Activated T-helper 17 cell treated with anti-CD3 and anti-CD28 coated beads, Interleukin-2, amount 50 U/mL, for 72 hours (primary cell): Measurements from ENCODE around the gene ARL14. TPM values are rescaled to one million over a fixed set of nuclear protein-coding genes. Genes with fewer than 3 reads are reported as not detected.

ENCODE experiments used
- ATAC-seq: fragments of 150-1000 bp; cut with Tn5 transposase; replicated peaks from 2 replicates; pipeline ENCODE4 v1.10.0; 2021; ENCODE audit warnings: mild to moderate bottlenecking, moderate library complexity
- H3K27ac Mint-ChIP-seq: one replicate; pipeline ENCODE4 v1.8.0; 2022; ENCODE audit warnings: mixed read lengths
- H3K27me3 Mint-ChIP-seq: one replicate; pipeline ENCODE4 v1.8.0; 2022; ENCODE audit warnings: mixed read lengths
- H3K36me3 Mint-ChIP-seq: one replicate; pipeline ENCODE4 v1.8.0; 2022; ENCODE audit warnings: low read depth, mild to moderate bottlenecking, mixed read lengths
- H3K4me1 Mint-ChIP-seq: one replicate; pipeline ENCODE4 v1.8.0; 2022; ENCODE audit warnings: mixed read lengths
- H3K4me3 Mint-ChIP-seq: one replicate; pipeline ENCODE4 v1.8.0; 2022; ENCODE audit warnings: mild to moderate bottlenecking, mixed read lengths
- H3K9me3 Mint-ChIP-seq: one replicate; pipeline ENCODE4 v1.8.0; 2022; ENCODE audit warnings: mixed read lengths
- total RNA-seq, 2 donors: library from RNA; stranded (reverse); gene quantifications; one replicate each; pipeline ENCODE4 v1.2.3, GENCODE V29; 2022

Gene ARL14
- total RNA-seq, result not detected

GRCh38 chr3:160676547-160677303 lies at the start of gene ARL14:
TSS of gene ARL14 (plus strand) at chr3:160677160. CDS start at chr3:160677347, 187 bp downstream.
- Mint-ChIP-seq H3K27me3 (peaks cover 7% of the 10 kb centered on the region), H3K27ac (no peak within 1 kb of the TSS), H3K4me1 (no peaks in the 10 kb centered on the region), H3K4me3 (no peak within 1 kb of the TSS), H3K9me3 (no peaks in the 10 kb centered on the region), H3K36me3 (no peaks in the 10 kb centered on the region)
- peak; percentile 67 for ATAC-seq

GRCh38 chr3:160629491-160629890 lies 47.5 kb upstream of the ARL14 start:
- no peaks in the 10 kb centered on the region for H3K9me3 Mint-ChIP-seq
- no peaks in the 10 kb centered on the region for H3K4me1 Mint-ChIP-seq
- H3K27ac Mint-ChIP-seq, result no peak overlapping the region
- H3K4me3 Mint-ChIP-seq, result no peak overlapping the region
- H3K36me3 Mint-ChIP-seq, result no peaks in the 10 kb centered on the region
- ATAC-seq, result no peak
- peaks cover 25% of the 10 kb centered on the region for H3K27me3 Mint-ChIP-seq

GRCh38 chr3:160633361-160634083 lies 43.4 kb upstream of the ARL14 start:
- H3K27ac Mint-ChIP-seq, result no peak overlapping the region
- no peaks in the 10 kb centered on the region for H3K36me3 Mint-ChIP-seq
- ATAC-seq, result no peak
- H3K9me3 Mint-ChIP-seq, result no peaks in the 10 kb centered on the region
- peaks cover 14% of the 10 kb centered on the region for H3K27me3 Mint-ChIP-seq
- no peaks in the 10 kb centered on the region for H3K4me1 Mint-ChIP-seq
- no peak overlapping the region for H3K4me3 Mint-ChIP-seq

- Mint-ChIP-seq H3K4me3 (no peak overlapping the region), H3K27ac (no peak overlapping the region), H3K36me3 (no peaks in the 10 kb centered on the region), H3K9me3 (no peaks in the 10 kb centered on the region), H3K27me3 (peaks cover 4% of the 10 kb centered on the region), H3K4me1 (no peaks in the 10 kb centered on the region)
- ATAC-seq, result no peak
Measured at GRCh38 chr3:160635213-160635612, 41.7 kb upstream of the ARL14 start.

- H3K36me3 Mint-ChIP-seq, result no peaks in the 10 kb centered on the region
- no peaks in the 10 kb centered on the region for H3K4me1 Mint-ChIP-seq
- H3K4me3 Mint-ChIP-seq, result no peak overlapping the region
- peaks cover 4% of the 10 kb centered on the region for H3K27me3 Mint-ChIP-seq
- no peak for ATAC-seq
- no peak overlapping the region for H3K27ac Mint-ChIP-seq
- H3K9me3 Mint-ChIP-seq, result no peaks in the 10 kb centered on the region
Measured at GRCh38 chr3:160637086-160637485, 39.9 kb upstream of the ARL14 start.

GRCh38 chr3:160638184-160638583 lies 38.8 kb upstream of the ARL14 start:
- Mint-ChIP-seq H3K4me1 (no peaks in the 10 kb centered on the region), H3K27ac (no peak overlapping the region), H3K9me3 (no peaks in the 10 kb centered on the region), H3K36me3 (no peaks in the 10 kb centered on the region), H3K4me3 (no peak overlapping the region), H3K27me3 (peaks cover 4% of the 10 kb centered on the region)
- no peak for ATAC-seq

GRCh38 chr3:160641665-160642309 lies 35.2 kb upstream of the ARL14 start:
- Mint-ChIP-seq H3K36me3 (no peaks in the 10 kb centered on the region), H3K4me1 (no peaks in the 10 kb centered on the region), H3K9me3 (no peaks in the 10 kb centered on the region), H3K4me3 (no peak overlapping the region), H3K27ac (no peak overlapping the region), H3K27me3 (peaks cover 4% of the 10 kb centered on the region)
- ATAC-seq, result no peak

GRCh38 chr3:160643994-160644393 lies 33.0 kb upstream of the ARL14 start:
- H3K27me3 Mint-ChIP-seq, result peaks cover 4% of the 10 kb centered on the region
- ATAC-seq, result no peak
- no peaks in the 10 kb centered on the region for H3K36me3 Mint-ChIP-seq
- no peak overlapping the region for H3K4me3 Mint-ChIP-seq
- no peaks in the 10 kb centered on the region for H3K9me3 Mint-ChIP-seq
- H3K4me1 Mint-ChIP-seq, result no peaks in the 10 kb centered on the region
- no peak overlapping the region for H3K27ac Mint-ChIP-seq

GRCh38 chr3:160644491-160644890 lies 32.5 kb upstream of the ARL14 start:
- Mint-ChIP-seq H3K27me3 (peaks cover 4% of the 10 kb centered on the region), H3K4me3 (no peak overlapping the region), H3K9me3 (no peaks in the 10 kb centered on the region), H3K27ac (no peak overlapping the region), H3K4me1 (no peaks in the 10 kb centered on the region), H3K36me3 (no peaks in the 10 kb centered on the region)
- ATAC-seq, result no peak

GRCh38 chr3:160648701-160649100 lies 28.3 kb upstream of the ARL14 start:
- no peaks in the 10 kb centered on the region for H3K27me3 Mint-ChIP-seq
- H3K36me3 Mint-ChIP-seq, result no peaks in the 10 kb centered on the region
- H3K4me1 Mint-ChIP-seq, result no peaks in the 10 kb centered on the region
- no peak for ATAC-seq
- H3K4me3 Mint-ChIP-seq, result no peak overlapping the region
- H3K27ac Mint-ChIP-seq, result no peak overlapping the region
- no peaks in the 10 kb centered on the region for H3K9me3 Mint-ChIP-seq

GRCh38 chr3:160649596-160649995 lies 27.4 kb upstream of the ARL14 start:
- H3K27ac Mint-ChIP-seq, result no peak overlapping the region
- H3K27me3 Mint-ChIP-seq, result no peaks in the 10 kb centered on the region
- H3K9me3 Mint-ChIP-seq, result no peaks in the 10 kb centered on the region
- no peak overlapping the region for H3K4me3 Mint-ChIP-seq
- no peaks in the 10 kb centered on the region for H3K4me1 Mint-ChIP-seq
- no peak for ATAC-seq
- H3K36me3 Mint-ChIP-seq, result no peaks in the 10 kb centered on the region

- no peaks in the 10 kb centered on the region for H3K4me1 Mint-ChIP-seq
- H3K9me3 Mint-ChIP-seq, result no peaks in the 10 kb centered on the region
- peaks cover 10% of the 10 kb centered on the region for H3K27me3 Mint-ChIP-seq
- H3K27ac Mint-ChIP-seq, result no peak overlapping the region
- H3K4me3 Mint-ChIP-seq, result no peak overlapping the region
- no peaks in the 10 kb centered on the region for H3K36me3 Mint-ChIP-seq
- no peak for ATAC-seq
Measured at GRCh38 chr3:160653512-160653911, 23.4 kb upstream of the ARL14 start.

- ATAC-seq, result no peak
- peaks cover 9% of the 10 kb centered on the region for H3K27me3 Mint-ChIP-seq
- no peak overlapping the region for H3K4me3 Mint-ChIP-seq
- H3K27ac Mint-ChIP-seq, result no peak overlapping the region
- no peaks in the 10 kb centered on the region for H3K9me3 Mint-ChIP-seq
- H3K36me3 Mint-ChIP-seq, result no peaks in the 10 kb centered on the region
- H3K4me1 Mint-ChIP-seq, result peaks cover 5% of the 10 kb centered on the region
Measured at GRCh38 chr3:160660902-160661301, 16.1 kb upstream of the ARL14 start.

GRCh38 chr3:160661660-160662059 lies 15.3 kb upstream of the ARL14 start:
- peaks cover 9% of the 10 kb centered on the region for H3K27me3 Mint-ChIP-seq
- peaks cover 8% of the 10 kb centered on the region for H3K4me1 Mint-ChIP-seq
- H3K4me3 Mint-ChIP-seq, result no peak overlapping the region
- no peak overlapping the region for H3K27ac Mint-ChIP-seq
- H3K36me3 Mint-ChIP-seq, result no peaks in the 10 kb centered on the region
- ATAC-seq, result no peak
- H3K9me3 Mint-ChIP-seq, result no peaks in the 10 kb centered on the region

- Mint-ChIP-seq H3K27me3 (no peaks in the 10 kb centered on the region), H3K27ac (peak overlapping the region; percentile 87), H3K4me3 (peak overlapping the region; percentile 63), H3K9me3 (no peaks in the 10 kb centered on the region), H3K36me3 (no peaks in the 10 kb centered on the region), H3K4me1 (peaks cover 8% of the 10 kb centered on the region)
- ATAC-seq, result no peak
Measured at GRCh38 chr3:160665231-160665630, 11.7 kb upstream of the ARL14 start.
